ENCODE data around the gene OR2T1.
A peak's percentile ranks its signal among the peaks of the same experiment; 100 is the strongest.
"Not testable (repeated sequence)": the region's sequence is repeated elsewhere in the genome, so short reads cannot be mapped to it uniquely, and the experiment has no call there.

OR2T1 gene

DNA sequence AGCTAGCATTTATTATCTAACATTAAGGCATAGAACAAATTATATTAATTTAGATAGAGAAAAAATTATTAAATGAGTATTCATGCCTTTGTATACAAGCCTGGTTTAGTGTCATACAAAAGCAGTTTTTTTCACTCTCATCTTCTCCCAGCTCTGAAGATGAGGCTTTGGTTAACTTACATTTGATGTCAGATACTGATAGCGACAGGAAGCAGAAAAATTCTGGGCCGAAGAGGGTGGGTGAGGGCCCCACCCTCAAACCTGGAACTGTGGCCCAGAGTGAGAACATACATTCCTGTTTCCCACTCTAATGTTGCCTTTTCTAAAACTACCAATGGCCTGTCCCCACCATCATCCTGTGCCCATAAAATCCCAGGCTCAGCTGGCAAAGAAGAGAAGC is 15.0 kb downstream of the OR2T1 start:
- TF ChIP-seq, protein P1, sequence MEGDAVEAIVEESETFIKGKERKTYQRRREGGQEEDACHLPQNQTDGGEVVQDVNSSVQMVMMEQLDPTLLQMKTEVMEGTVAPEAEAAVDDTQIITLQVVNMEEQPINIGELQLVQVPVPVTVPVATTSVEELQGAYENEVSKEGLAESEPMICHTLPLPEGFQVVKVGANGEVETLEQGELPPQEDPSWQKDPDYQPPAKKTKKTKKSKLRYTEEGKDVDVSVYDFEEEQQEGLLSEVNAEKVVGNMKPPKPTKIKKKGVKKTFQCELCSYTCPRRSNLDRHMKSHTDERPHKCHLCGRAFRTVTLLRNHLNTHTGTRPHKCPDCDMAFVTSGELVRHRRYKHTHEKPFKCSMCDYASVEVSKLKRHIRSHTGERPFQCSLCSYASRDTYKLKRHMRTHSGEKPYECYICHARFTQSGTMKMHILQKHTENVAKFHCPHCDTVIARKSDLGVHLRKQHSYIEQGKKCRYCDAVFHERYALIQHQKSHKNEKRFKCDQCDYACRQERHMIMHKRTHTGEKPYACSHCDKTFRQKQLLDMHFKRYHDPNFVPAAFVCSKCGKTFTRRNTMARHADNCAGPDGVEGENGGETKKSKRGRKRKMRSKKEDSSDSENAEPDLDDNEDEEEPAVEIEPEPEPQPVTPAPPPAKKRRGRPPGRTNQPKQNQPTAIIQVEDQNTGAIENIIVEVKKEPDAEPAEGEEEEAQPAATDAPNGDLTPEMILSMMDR (IDR thresholded peaks at IDR 0.05; ENCODE audit: low read depth, low read length, missing control alignments) = no peak
- no peak for DNase-seq (ENCODE audit: low read depth)
- no peak overlapping the region for H3K4me3 ChIP-seq (ENCODE audit: low read depth, low read length)

DNA sequence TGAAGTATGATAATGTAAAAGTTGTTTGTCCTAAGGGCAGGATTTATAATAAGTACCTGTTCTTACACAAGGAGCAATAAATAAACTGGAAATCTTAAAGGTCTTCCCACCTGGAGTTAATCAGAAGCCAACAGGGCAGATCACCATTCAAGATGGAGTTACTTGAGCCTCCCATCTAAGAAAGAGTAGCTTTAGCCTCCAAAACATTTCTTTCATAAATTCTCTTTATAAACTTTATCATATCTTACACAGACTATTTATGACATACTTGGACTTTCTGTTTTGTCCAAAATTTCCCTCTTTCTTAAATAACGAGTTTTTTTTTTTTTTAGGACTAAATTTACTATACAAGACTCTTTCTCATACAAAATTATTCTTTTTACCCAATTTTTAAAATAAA is 18.5 kb downstream of the OR2T1 start:
- TF ChIP-seq, protein P1 (IDR thresholded peaks at IDR 0.05; ENCODE audit: low read depth, low read length, missing control alignments) = no peak
- no peak overlapping the region for H3K4me3 ChIP-seq (ENCODE audit: low read depth, low read length)
- no peak for DNase-seq (ENCODE audit: low read depth)

- H3K4me3 ChIP-seq (ENCODE audit: low read depth, low read length); DNase-seq (ENCODE audit: low read depth): not testable (repeated sequence)
These were observed 24.8 kb downstream of the OR2T1 start for GRCh38 chr1:248427526-248428191.

DNA sequence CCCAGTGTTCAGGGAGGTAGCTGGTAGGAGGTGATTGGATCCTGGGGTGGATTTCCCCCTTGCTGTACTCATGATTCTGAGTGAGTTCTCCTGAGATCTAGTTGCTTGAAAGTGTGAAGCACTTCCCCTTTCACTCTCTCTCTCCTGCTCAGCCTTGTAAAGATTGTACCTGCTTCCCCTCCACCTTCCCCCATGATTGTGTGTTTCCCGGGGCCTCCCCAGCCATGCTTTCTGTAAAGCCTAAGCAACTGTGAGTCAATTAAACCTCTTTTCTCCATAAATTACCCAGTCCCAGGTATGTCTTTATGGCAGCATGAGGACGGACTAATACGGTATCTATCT is 25.3 kb downstream of the OR2T1 start:
- not testable (repeated sequence) for DNase-seq (ENCODE audit: low read depth); H3K4me3 ChIP-seq (ENCODE audit: low read depth, low read length)

- not testable (repeated sequence) for DNase-seq (ENCODE audit: low read depth)
These were observed 28.8 kb downstream of the OR2T1 start for GRCh38 chr1:248431683-248432082.

DNA sequence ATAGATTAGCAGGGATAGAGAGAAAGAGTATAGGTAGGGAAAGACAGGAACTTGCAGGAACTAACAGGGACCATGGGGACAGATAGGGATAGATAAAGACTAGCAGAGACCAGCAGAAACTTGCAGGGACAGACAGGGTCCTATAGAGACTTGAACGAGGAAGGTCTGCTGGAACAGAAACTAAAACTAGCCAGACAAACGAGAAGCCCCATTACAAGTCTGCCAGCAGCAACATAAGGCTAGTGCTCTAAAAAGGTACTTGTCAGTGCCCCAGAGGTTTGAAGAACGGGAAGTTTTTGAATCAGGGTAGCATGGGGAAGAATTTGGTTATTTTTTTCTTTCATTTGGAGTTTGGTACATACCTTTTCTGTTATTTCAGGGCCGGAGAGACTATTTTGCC is 29.4 kb downstream of the OR2T1 start:
- not testable (repeated sequence) for H3K4me3 ChIP-seq (ENCODE audit: low read depth, low read length); DNase-seq (ENCODE audit: low read depth)

More at GRCh38 chr1:248431683-248432082, 28.8 kb downstream of the OR2T1 start:
- H3K4me3 ChIP-seq (ENCODE audit: low read depth, low read length) = not testable (repeated sequence)

DNA sequence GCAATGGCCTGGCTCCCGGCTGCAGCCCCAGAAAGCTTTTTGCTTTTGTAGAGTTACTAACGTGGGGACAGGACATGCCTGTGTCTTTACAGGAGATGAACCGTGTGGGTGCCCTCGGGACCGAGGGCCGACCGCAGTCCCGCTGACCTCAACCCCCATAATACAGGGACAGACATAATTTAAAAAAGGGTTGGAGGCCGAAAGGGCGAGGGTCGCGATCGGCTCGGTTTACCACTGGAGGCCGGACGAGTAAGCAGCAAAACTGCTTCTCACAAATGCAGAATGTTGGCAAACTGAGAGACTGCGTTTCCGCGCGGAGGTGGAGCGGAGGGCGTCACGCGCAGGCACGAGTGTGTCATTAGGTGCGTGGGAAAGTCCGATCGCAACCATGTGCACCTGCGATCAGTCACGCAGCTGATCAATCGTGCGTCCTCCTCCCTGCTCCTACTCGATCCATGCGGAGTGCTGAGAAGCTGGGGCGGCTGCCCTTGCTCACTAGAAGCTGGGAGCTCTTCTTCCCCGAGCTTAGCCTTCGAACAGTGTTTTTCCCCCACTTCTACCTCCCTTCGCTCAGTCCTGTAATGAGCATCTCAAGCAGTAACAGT is 31.1 kb downstream of the OR2T1 start:
- not testable (repeated sequence) for H3K4me3 ChIP-seq (ENCODE audit: low read depth, low read length); DNase-seq (ENCODE audit: low read depth)

DNA sequence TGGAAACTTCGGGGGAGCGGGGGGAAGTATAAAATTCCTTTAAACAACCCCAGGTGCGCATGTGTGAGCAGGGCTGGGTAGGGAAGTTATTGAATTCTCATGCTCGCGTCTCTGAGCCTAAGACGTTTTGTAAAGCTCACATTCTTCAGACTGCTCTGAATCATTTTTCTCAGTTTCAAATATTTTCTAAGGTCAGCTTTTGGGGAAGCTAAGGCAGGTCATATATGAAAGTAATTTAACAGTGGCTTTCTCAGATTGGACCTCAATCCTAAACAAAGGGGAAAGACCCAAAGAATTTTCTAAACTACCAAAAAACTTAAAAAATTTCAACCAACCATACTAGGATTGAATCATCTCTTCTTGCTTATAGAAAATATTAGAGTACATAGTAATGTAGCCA is 32.1 kb downstream of the OR2T1 start:
- DNase-seq (ENCODE audit: low read depth); H3K4me3 ChIP-seq (ENCODE audit: low read depth, low read length): not testable (repeated sequence)

DNA sequence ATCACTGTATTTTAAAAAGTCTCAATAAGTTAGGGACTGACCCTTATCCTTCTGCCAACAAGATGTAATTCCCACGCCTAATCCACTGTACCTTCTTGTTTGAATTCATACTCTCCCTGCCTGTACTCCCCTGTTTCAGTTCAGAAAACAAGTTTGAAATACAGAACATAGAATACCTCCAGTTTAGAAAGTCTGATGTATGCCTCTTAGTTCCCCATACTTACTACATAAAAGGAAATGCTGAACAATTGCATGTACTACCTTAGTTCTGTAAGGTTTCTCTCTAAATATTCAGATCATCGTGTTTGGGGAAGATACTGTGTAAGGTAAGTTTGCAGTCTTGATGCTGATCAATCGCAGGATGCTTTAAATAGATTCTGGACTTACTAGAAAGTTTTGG is 33.5 kb downstream of the OR2T1 start:
- H3K4me3 ChIP-seq (ENCODE audit: low read depth, low read length); DNase-seq (ENCODE audit: low read depth): not testable (repeated sequence)

- not testable (repeated sequence) for H3K4me3 ChIP-seq (ENCODE audit: low read depth, low read length); DNase-seq (ENCODE audit: low read depth)
These were observed 35.8 kb downstream of the OR2T1 start for GRCh38 chr1:248438668-248439067.

DNA sequence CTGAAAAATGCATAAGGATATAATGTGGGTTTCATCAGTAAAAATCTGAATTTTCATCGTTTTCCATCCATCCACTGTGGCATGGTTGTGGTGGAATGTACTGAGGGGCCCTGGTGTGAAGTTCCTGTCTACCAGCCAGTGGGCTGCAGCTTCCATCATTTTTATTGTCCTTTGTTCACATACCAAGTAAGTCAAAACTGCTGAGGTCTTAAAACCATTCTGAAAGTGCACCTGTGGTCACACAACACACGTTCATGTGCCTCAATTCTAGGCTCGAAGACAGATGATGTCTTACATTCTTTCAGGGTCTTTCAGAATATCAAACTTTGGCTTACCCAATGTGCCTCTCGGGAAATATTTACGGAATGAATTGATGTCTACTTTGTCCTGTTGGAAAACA is 36.4 kb downstream of the OR2T1 start:
- H3K4me3 ChIP-seq (ENCODE audit: low read depth, low read length); DNase-seq (ENCODE audit: low read depth): not testable (repeated sequence)

- H3K4me3 ChIP-seq (ENCODE audit: low read depth, low read length); DNase-seq (ENCODE audit: low read depth): not testable (repeated sequence)
These were observed 39.8 kb downstream of the OR2T1 start for GRCh38 chr1:248442500-248443277.

GRCh38 chr1:248444603-248445002 is 41.8 kb downstream of the OR2T1 start:
- not testable (repeated sequence) for H3K4me3 ChIP-seq (ENCODE audit: low read depth, low read length); DNase-seq (ENCODE audit: low read depth)

- not testable (repeated sequence) for H3K4me3 ChIP-seq (ENCODE audit: low read depth, low read length); DNase-seq (ENCODE audit: low read depth)
These were observed 42.6 kb downstream of the OR2T1 start, which contains the start of gene OR2T2 for GRCh38 chr1:248445399-248445798. TSS of gene OR2T2 (plus strand) at chr1:248445637. CDS start at chr1:248452798, 7,161 bp downstream.

GRCh38 chr1:248448409-248449074 is 45.7 kb downstream of the OR2T1 start:
- not testable (repeated sequence) for DNase-seq (ENCODE audit: low read depth); H3K4me3 ChIP-seq (ENCODE audit: low read depth, low read length)

- DNase-seq (ENCODE audit: low read depth) = not testable (repeated sequence)
- peak overlapping the region; percentile 30; the same call in 1 of the 2 replicates for H3K4me3 ChIP-seq (ENCODE audit: low read depth, low read length)
These were observed 47.1 kb downstream of the OR2T1 start for GRCh38 chr1:248449821-248450465.
